ENCODE data around the gene EVA1C. TPM values are rescaled to one million over a fixed set of nuclear protein-coding genes. Genes with fewer than 3 reads are reported as not detected.
"Not testable (repeated sequence)": the region's sequence is repeated elsewhere in the genome, so short reads cannot be mapped to it uniquely, and the experiment has no call there.

EVA1C gene
- polyA plus RNA-seq, 1 experiment = 5.7 TPM

DNA sequence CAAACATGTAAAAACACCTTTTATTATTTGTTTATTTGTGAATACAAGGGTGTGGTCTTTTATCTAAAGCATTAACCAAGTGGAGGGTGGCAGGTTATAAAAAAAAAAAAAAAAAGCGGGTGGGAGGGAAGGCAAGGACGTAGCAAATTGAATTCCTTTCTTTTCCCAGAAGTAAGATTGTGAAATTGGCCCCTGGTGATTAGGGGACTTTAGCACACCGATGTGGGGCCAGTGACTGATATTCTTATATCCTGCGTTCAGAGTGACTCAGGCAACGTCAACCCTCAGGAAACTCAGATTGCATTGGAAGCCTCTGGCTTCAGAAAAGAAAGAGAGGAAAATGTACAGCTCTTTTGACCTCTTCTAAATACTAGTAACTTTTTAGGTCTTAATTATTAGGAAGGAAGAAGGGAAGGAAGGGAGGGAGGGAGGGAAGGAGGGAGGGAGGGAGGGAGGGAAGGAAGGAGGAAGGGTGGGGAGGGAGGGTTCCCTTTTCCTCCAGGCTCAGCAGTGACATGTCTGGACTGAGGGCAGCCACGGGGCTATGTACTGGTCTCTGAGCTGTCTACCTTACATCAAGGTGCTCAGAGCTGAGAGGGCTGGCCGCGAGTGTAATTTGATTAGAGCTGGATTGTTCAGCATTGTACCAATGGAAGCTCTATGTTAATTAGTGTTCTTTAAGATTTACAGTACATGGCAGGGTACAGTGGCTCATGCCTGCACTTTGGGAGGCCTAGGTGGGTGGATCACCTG is 30.2 kb downstream of the EVA1C start:
- no peak for DNase-seq (ENCODE audit: low read depth, low spot score)
- Histone ChIP-seq H3K27ac (ENCODE audit: low read depth, low read length) (no peak overlapping the region), H3K9me3 (ENCODE audit: control insufficient read depth, insufficient read depth, low read length) (0 out of 2 replicates have a peak, but pooled peaks cover 2% of the 10 kb centered on the region), H3K4me3 (ENCODE audit: low read depth, low read length) (no peak overlapping the region), H3K27me3 (ENCODE audit: control insufficient read depth, insufficient read depth, low read length) (no peaks in the 10 kb centered on the region)
- ChIA-PET POLR2A (no interaction called here), CTCF (interaction anchor here (0.7 kb wide), 1 partner anchor 12 kb away, joined by 3 read pairs; no protein-coding TSS in a partner anchor)
- no peak for TF ChIP-seq CTCF (IDR thresholded peaks at IDR 0.05; ENCODE audit: low read depth, low read length)

GRCh38 chr21:32445101-32445500 is 32.6 kb downstream of the EVA1C start:
- H3K4me3 ChIP-seq (ENCODE audit: low read depth, low read length) = no peak overlapping the region
- CTCF ChIA-PET = no interaction called here
- DNase-seq (ENCODE audit: low read depth, low spot score) = no peak
- POLR2A ChIA-PET = no interaction called here
- no peak for TF ChIP-seq CTCF (IDR thresholded peaks at IDR 0.05; ENCODE audit: low read depth, low read length)
- no peaks in the 10 kb centered on the region for H3K27me3 ChIP-seq (ENCODE audit: control insufficient read depth, insufficient read depth, low read length)
- no peak overlapping the region for H3K27ac ChIP-seq (ENCODE audit: low read depth, low read length)
- H3K9me3 ChIP-seq (ENCODE audit: control insufficient read depth, insufficient read depth, low read length) = 0 out of 2 replicates have a peak, but pooled peaks cover 2% of the 10 kb centered on the region

- H3K9me3 ChIP-seq (ENCODE audit: control insufficient read depth, insufficient read depth, low read length); H3K27me3 ChIP-seq (ENCODE audit: control insufficient read depth, insufficient read depth, low read length); H3K27ac ChIP-seq (ENCODE audit: low read depth, low read length); DNase-seq (ENCODE audit: low read depth, low spot score); POLR2A ChIA-PET; H3K4me3 ChIP-seq (ENCODE audit: low read depth, low read length); CTCF ChIA-PET: not testable (repeated sequence)
Measured at GRCh38 chr21:32446440-32446839, 33.9 kb downstream of the EVA1C start.

- Histone ChIP-seq H3K9me3 (ENCODE audit: control insufficient read depth, insufficient read depth, low read length) (0 out of 2 replicates have a peak, but pooled peaks cover 2% of the 10 kb centered on the region), H3K27ac (ENCODE audit: low read depth, low read length) (no peak overlapping the region), H3K4me3 (ENCODE audit: low read depth, low read length) (no peak overlapping the region), H3K27me3 (ENCODE audit: control insufficient read depth, insufficient read depth, low read length) (no peaks in the 10 kb centered on the region)
- no peak for DNase-seq (ENCODE audit: low read depth, low spot score)
- POLR2A ChIA-PET = no interaction called here
- TF ChIP-seq CTCF (IDR thresholded peaks at IDR 0.05; ENCODE audit: low read depth, low read length) = no peak
- CTCF ChIA-PET = interaction anchor here (1.0 kb wide), 1 partner anchor 33 kb away, joined by 4 read pairs; no protein-coding TSS in a partner anchor
Measured at GRCh38 chr21:32447224-32447623, 34.7 kb downstream of the EVA1C start.

- no peak for DNase-seq (ENCODE audit: low read depth, low spot score)
- H3K27me3 ChIP-seq (ENCODE audit: control insufficient read depth, insufficient read depth, low read length) = no peaks in the 10 kb centered on the region
- no peak overlapping the region for H3K4me3 ChIP-seq (ENCODE audit: low read depth, low read length)
- ChIA-PET CTCF (interaction anchor here (1.1 kb wide), 1 partner anchor 152 kb away, joined by 11 read pairs; no protein-coding TSS in a partner anchor), POLR2A (interaction anchor here (1.2 kb wide), 1 partner anchor 120 kb away, joined by 4 read pairs; no protein-coding TSS in a partner anchor)
- H3K27ac ChIP-seq (ENCODE audit: low read depth, low read length) = peak overlapping the region; percentile 31
- no peak for TF ChIP-seq CTCF (IDR thresholded peaks at IDR 0.05; ENCODE audit: low read depth, low read length)
- H3K9me3 ChIP-seq (ENCODE audit: control insufficient read depth, insufficient read depth, low read length) = no peaks in the 10 kb centered on the region; the same call in 1 of the 2 replicates
Measured at GRCh38 chr21:32448803-32449594, 36.5 kb downstream of the EVA1C start.

DNA sequence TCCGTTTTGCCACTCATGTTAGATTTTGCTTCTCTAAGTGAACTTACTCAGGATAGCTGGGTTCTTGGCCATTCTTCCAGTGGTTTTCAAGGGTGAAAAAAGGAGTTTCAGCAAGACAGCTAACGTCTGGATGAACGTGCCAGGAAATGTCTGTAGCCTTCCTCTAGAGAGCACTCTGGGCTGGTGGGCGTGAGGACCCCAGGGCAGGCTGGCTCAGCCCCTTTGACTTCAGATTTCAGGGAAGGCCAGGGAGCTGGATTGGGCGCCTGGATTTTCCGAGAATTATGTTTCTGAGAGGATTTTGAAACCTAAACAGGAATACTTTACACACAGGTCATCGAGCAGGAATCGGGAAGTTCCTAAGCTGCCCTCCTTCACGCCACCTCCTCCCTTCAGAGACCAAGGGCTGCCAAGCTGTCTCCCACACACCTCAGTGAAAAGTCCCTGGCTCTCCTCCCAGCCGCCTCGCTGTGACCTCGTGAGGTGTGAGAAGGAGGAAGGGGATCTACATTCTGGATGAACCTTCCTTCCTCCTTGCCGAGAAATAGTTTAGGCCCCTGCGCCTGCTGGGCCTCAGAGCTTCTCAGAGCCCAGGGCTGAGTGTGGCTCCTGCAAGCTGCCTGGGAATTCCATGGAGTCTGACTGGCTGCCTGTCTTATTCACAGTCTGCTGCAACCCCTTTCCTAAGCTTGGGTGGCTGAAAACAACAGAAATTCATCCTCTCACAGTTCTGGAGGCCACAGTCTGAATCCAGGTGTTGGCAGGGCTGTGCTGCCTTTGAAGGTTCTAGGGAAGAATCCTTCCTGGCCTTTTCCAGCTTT is 38.6 kb downstream of the EVA1C start:
- H3K4me3 ChIP-seq (ENCODE audit: low read depth, low read length); H3K9me3 ChIP-seq (ENCODE audit: control insufficient read depth, insufficient read depth, low read length); CTCF ChIA-PET; H3K27me3 ChIP-seq (ENCODE audit: control insufficient read depth, insufficient read depth, low read length): not testable (repeated sequence)
- peak; percentile 72 for DNase-seq (ENCODE audit: low read depth, low spot score)
- POLR2A ChIA-PET = interaction anchor here (0.6 to 1.0 kb wide), 4 partner anchors 13 to 72 kb away, joined by 3 to 5 read pairs (median 3); no protein-coding TSS in a partner anchor
- H3K27ac ChIP-seq (ENCODE audit: low read depth, low read length) = peak overlapping the region; percentile 80

DNA sequence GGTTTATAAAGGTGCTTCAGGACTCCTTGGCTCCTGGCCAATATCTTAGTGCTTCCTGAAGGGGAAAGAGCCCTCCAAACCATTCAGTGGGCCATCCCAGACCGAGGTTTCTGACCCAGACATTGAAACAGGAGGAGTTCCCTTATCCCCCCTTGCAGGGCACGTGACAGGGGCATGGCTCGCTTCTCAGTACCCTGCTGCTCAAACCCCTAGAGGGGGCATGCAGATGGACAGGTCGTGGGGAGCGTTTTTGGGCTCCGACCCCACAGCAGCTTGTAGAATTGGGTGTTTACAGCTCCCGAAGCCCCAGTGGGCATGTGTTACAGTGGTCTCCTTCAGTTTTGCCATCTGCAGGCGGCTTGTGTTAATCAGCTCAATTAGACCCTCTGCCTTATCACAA is 39.7 kb downstream of the EVA1C start:
- CTCF ChIA-PET; H3K27ac ChIP-seq (ENCODE audit: low read depth, low read length); H3K9me3 ChIP-seq (ENCODE audit: control insufficient read depth, insufficient read depth, low read length); H3K4me3 ChIP-seq (ENCODE audit: low read depth, low read length); POLR2A ChIA-PET; H3K27me3 ChIP-seq (ENCODE audit: control insufficient read depth, insufficient read depth, low read length); DNase-seq (ENCODE audit: low read depth, low spot score): not testable (repeated sequence)
